GM12878 (cell line): ENCODE measurements around the gene DNAJC7. TPM values are rescaled to one million over a fixed set of nuclear protein-coding genes. Genes with fewer than 3 reads are reported as not detected.

Source experiments
- ATAC-seq: fragments of 200-7000 bp; cut with Tn5 transposase; 3 replicates; pipeline ENCODE4 v1.9.1; 2020; ENCODE audit warnings: mild to moderate bottlenecking, moderate library complexity
- BruUV-seq: library from RNA; stranded (reverse); fragments of 400-500 nt; replicated peaks from 2 replicates; lab custom pipeline; 2021; lab: Mats Ljungman, UMichigan
- CTCF ChIA-PET: fragments of 300-600 bp; sonication (Branson Sonifier 250); formaldehyde crosslinking; extraction: SDS; loops from one replicate; lab custom pipeline; 2021; ENCODE audit warnings: inconsistent platforms; lab: Yijun Ruan, JAX
- POLR2A ChIA-PET: fragments of 350-600 bp; formaldehyde crosslinking; extraction: SDS; loops from one replicate; lab custom pipeline; 2021; ENCODE audit warnings: inconsistent platforms; lab: Charles Lee
- RAD21 ChIA-PET: fragments of 300-600 bp; sonication (Branson Sonifier 250); formaldehyde crosslinking; loops from one replicate; lab custom pipeline; 2023; ENCODE audit warnings: antibody characterized with exemption; ENCODE audit not compliant: unreplicated experiment; lab: Charles Lee
- SMC1A ChIA-PET: fragments of 300-600 bp; sonication (Branson Sonifier 250); formaldehyde crosslinking; loops from one replicate; lab custom pipeline; 2023; ENCODE audit not compliant: unreplicated experiment, uncharacterized antibody; lab: Charles Lee
- DNase-seq: peaks from one replicate; pipeline ENCODE4 v3.0.0-alpha.2; 2011; ENCODE audit warnings: low read depth, low spot score
- FAIRE-seq: peaks from 3 replicates; lab custom pipeline; 2011; peaks lifted over from hg19 to GRCh38; lab: Jason Lieb, UNC
- H2AFZ ChIP-seq: 2 replicates; pipeline ENCODE4 v1.6.0; 2011; ENCODE audit warnings: low read depth, low read length, control low read depth; ENCODE audit not compliant: control insufficient read depth
- H3K27ac ChIP-seq: 2 replicates; pipeline ENCODE4 v1.5.1; 2011; ENCODE audit warnings: control low read depth; ENCODE audit not compliant: control insufficient read depth, insufficient read depth
- H3K27me3 ChIP-seq, 2 experiments: replicated peaks in 1 of 2; 2 replicates each; pipeline versions ENCODE4 v1.6.0 to v1.6.1; 2011; ENCODE audit warnings: low read length in 1 of 2; ENCODE audit not compliant: control insufficient read depth in 2 of 2, insufficient read depth in 2 of 2
- H3K36me3 ChIP-seq, 2 experiments: 2 replicates each; pipeline ENCODE4 v1.5.1; 2011; ENCODE audit warnings: low read length in 1 of 2; ENCODE audit not compliant: control insufficient read depth in 2 of 2, insufficient read depth in 2 of 2
- H3K4me1 ChIP-seq: 2 replicates; pipeline ENCODE4 v1.6.1; 2011; ENCODE audit warnings: mild to moderate bottlenecking, low read length, moderate library complexity, mixed read lengths; ENCODE audit not compliant: control insufficient read depth, insufficient read depth
- H3K4me2 ChIP-seq: 2 replicates; pipeline ENCODE4 v1.6.0; 2011; ENCODE audit warnings: control low read depth; ENCODE audit not compliant: control insufficient read depth, insufficient read depth
- H3K4me3 ChIP-seq: fragments of 200-600 bp; sonication (generic); 2 replicates; pipeline ENCODE4 v1.5.1; 2016
- H3K79me2 ChIP-seq: 2 replicates; pipeline ENCODE4 v1.6.0; 2011; ENCODE audit warnings: low read length; ENCODE audit not compliant: control insufficient read depth, insufficient read depth
- H3K9ac ChIP-seq: 2 replicates; pipeline ENCODE4 v1.8.0; 2011; ENCODE audit warnings: low read length, control low read depth, mixed read lengths; ENCODE audit not compliant: control insufficient read depth, insufficient read depth
- H3K9me3 ChIP-seq: replicated peaks from 3 replicates; pipeline ENCODE4 v1.5.1; 2011; ENCODE audit warnings: mild to moderate bottlenecking, low read length; ENCODE audit not compliant: control insufficient read depth, insufficient read depth
- H4K20me1 ChIP-seq: 2 replicates; pipeline ENCODE4 v1.6.0; 2011; ENCODE audit not compliant: control insufficient read depth, insufficient read depth
- ATF7 ChIP-seq: fragments of 450-650 bp; IDR thresholded peaks from 2 replicates; pipeline ENCODE4 v1.6.1; 2016; ENCODE audit warnings: low read depth, mild to moderate bottlenecking
- BHLHE40 ChIP-seq, 2 experiments: fragments of 450-650 bp in 1 of 2; IDR thresholded peaks; 2 replicates each; pipeline ENCODE4 v1.6.1; 2011 to 2017; ENCODE audit warnings: low read depth in 2 of 2, borderline replicate concordance in 1 of 2, improper control_type of control experiment in 1 of 2, low read length in 1 of 2, mild to moderate bottlenecking in 1 of 2
- BMI1 ChIP-seq: fragments of 450-650 bp; IDR thresholded peaks from 2 replicates; pipeline ENCODE4 v1.6.1; 2016; ENCODE audit warnings: mild to moderate bottlenecking, moderate library complexity, borderline replicate concordance
- DPF2 ChIP-seq: fragments of 450-650 bp; IDR thresholded peaks from 2 replicates; pipeline ENCODE4 v1.6.1; 2017; ENCODE audit warnings: mild to moderate bottlenecking
- ETV6 ChIP-seq, 2 experiments: fragments of 450-650 bp in 1 of 2; IDR thresholded peaks in 1 of 2; conservative IDR thresholded peaks in 1 of 2; 2 replicates each; pipeline ENCODE4 v1.6.1; 2014; ENCODE audit warnings: antibody characterized with exemption in 1 of 2, borderline replicate concordance in 1 of 2, low read depth in 1 of 2, mild to moderate bottlenecking in 1 of 2, moderate library complexity in 1 of 2
- FOS ChIP-seq: IDR thresholded peaks from 3 replicates; pipeline ENCODE4 v1.6.1; 2011; ENCODE audit warnings: borderline replicate concordance; ENCODE audit not compliant: insufficient read length; ENCODE audit errors: extremely low read depth
- HDGF ChIP-seq: fragments of 450-650 bp; IDR thresholded peaks from 2 replicates; pipeline ENCODE4 v1.6.1; 2016; ENCODE audit warnings: antibody characterized with exemption
- MXI1 ChIP-seq: fragments of 150-350 bp; IDR thresholded peaks from 2 replicates; pipeline ENCODE4 v1.6.1; 2011; ENCODE audit warnings: low read depth, mild to moderate bottlenecking, inconsistent platforms, low read length, improper control_type of control experiment
- NFYB ChIP-seq: IDR thresholded peaks from 2 replicates; pipeline ENCODE4 v1.6.1; 2011; ENCODE audit warnings: low read depth, mild to moderate bottlenecking, low read length, improper control_type of control experiment, moderate library complexity; ENCODE audit not compliant: insufficient read depth
- PAX8 ChIP-seq: fragments of 450-650 bp; IDR thresholded peaks from 2 replicates; pipeline ENCODE4 v1.6.1; 2017; ENCODE audit warnings: mild to moderate bottlenecking, moderate library complexity
- POLR2A ChIP-seq: IDR thresholded peaks from 2 replicates; pipeline ENCODE4 v1.6.1; 2011; ENCODE audit warnings: low read depth, mild to moderate bottlenecking, low read length
- RUNX3 ChIP-seq: IDR thresholded peaks from 2 replicates; pipeline ENCODE4 v1.6.1; 2012; ENCODE audit warnings: low read length, inconsistent platforms
- SKIL ChIP-seq: fragments of 450-650 bp; IDR thresholded peaks from 2 replicates; pipeline ENCODE4 v1.6.1; 2017; ENCODE audit warnings: mild to moderate bottlenecking, low read depth, inconsistent platforms; ENCODE audit not compliant: poor library complexity, severe bottlenecking
- SRF ChIP-seq, 2 experiments: IDR thresholded peaks; 2 replicates each; pipeline ENCODE4 v1.6.1; 2011; ENCODE audit warnings: low read depth in 2 of 2, low read length in 2 of 2, mild to moderate bottlenecking in 1 of 2, moderate library complexity in 1 of 2
- STAT3 ChIP-seq: IDR thresholded peaks from 2 replicates; pipeline ENCODE4 v1.6.1; 2011; ENCODE audit warnings: low read depth, low read length, improper control_type of control experiment
- ZBED1 ChIP-seq: IDR thresholded peaks from 2 replicates; pipeline ENCODE4 v1.6.1; 2016; ENCODE audit warnings: borderline replicate concordance
- WGBS: methylation state at CpG from one replicate; pipeline ENCODE4 v1.1.6; 2016; ENCODE audit warnings: low lambda C conversion rate; ENCODE audit not compliant: insufficient replicate concordance, insufficient coverage; ENCODE audit errors: missing lambda C conversion rate; 5-methylcytosine and 5-hydroxymethylcytosine counted together
- in situ Hi-C: fragments of 300-500 bp; cut with MboI; formaldehyde crosslinking; loops from 9 replicates; pipeline ENCODE4 v1.14.3; 2018; ENCODE audit warnings: mixed read lengths
- intact Hi-C: fragments of 100-400 bp; cut with micrococcal nuclease; formaldehyde crosslinking; loops from one replicate; pipeline ENCODE4 v1.14.2; 2022; ENCODE audit not compliant: unreplicated experiment
- polyA plus RNA-seq, 11 experiments: library from polyadenylated mRNA; depleted of rRNA in 4 of 11; unstranded in 6 of 11; stranded (reverse) in 5 of 11; fragments of >200 nt; fragmentation: Nextera tagmentation in 4 of 11; fragmentation: Illumina TruSeq in 1 of 11; extraction: Ambion mirVana in 4 of 11; extraction: Trizol in 1 of 11; gene quantifications; 1 replicate in 1 of 11; 2 replicates in 10 of 11; pipeline versions ENCODE4 v1.2.1 to v1.2.3, GENCODE V29; 2011 to 2016; ENCODE audit warnings: inconsistent platforms in 2 of 11, missing spikeins in 2 of 11, low read depth in 1 of 11
- total RNA-seq, 4 experiments: library from RNA; depleted of rRNA in 3 of 4; stranded (reverse); fragments of >200 nt in 3 of 4; fragmentation: Illumina TruSeq in 1 of 4; extraction: Trizol in 1 of 4; gene quantifications; 2 replicates each; pipeline versions ENCODE4 v1.2.1 to v1.2.3, GENCODE V29; 2013 to 2021
- TF ChIP-seq, protein P1 (sequence below): IDR thresholded peaks from 2 replicates; pipeline ENCODE4 v1.6.1; 2012; ENCODE audit warnings: low read depth, low read length, improper control_type of control experiment
- TF ChIP-seq, protein P2 (sequence below): fragments of 450-650 bp; IDR thresholded peaks from 2 replicates; pipeline ENCODE4 v1.6.1; 2018; ENCODE audit warnings: borderline replicate concordance, mild to moderate bottlenecking; ENCODE audit not compliant: partially characterized antibody

Gene DNAJC7
- total and polyA plus RNA-seq, 10 of the 15 experiments (the other 5 are each of a cell fraction or from before 2014, with no cell fraction given) = 60.1 to 173 (median 94.9) TPM

- no peak overlapping the region for H3K27ac ChIP-seq
- intact Hi-C loops = no loop called here
- H3K79me2 ChIP-seq = peaks cover 63% of the 10 kb centered on the region
- H4K20me1 ChIP-seq = no peaks in the 10 kb centered on the region; the same call in 1 of the 2 replicates
- H2AFZ ChIP-seq = no peak overlapping the region
- ATAC-seq = no peak
- TF ChIP-seq, protein P1, sequence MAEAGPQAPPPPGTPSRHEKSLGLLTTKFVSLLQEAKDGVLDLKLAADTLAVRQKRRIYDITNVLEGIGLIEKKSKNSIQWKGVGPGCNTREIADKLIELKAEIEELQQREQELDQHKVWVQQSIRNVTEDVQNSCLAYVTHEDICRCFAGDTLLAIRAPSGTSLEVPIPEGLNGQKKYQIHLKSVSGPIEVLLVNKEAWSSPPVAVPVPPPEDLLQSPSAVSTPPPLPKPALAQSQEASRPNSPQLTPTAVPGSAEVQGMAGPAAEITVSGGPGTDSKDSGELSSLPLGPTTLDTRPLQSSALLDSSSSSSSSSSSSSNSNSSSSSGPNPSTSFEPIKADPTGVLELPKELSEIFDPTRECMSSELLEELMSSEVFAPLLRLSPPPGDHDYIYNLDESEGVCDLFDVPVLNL = no peak
- TF ChIP-seq RUNX3 = no peak
- TF ChIP-seq STAT3 = no peak
- TF ChIP-seq NFYB = no peak
- TF ChIP-seq ATF7 = no peak
- TF ChIP-seq MXI1 = no peak
- TF ChIP-seq DPF2 = no peak
- TF ChIP-seq, protein P2, sequence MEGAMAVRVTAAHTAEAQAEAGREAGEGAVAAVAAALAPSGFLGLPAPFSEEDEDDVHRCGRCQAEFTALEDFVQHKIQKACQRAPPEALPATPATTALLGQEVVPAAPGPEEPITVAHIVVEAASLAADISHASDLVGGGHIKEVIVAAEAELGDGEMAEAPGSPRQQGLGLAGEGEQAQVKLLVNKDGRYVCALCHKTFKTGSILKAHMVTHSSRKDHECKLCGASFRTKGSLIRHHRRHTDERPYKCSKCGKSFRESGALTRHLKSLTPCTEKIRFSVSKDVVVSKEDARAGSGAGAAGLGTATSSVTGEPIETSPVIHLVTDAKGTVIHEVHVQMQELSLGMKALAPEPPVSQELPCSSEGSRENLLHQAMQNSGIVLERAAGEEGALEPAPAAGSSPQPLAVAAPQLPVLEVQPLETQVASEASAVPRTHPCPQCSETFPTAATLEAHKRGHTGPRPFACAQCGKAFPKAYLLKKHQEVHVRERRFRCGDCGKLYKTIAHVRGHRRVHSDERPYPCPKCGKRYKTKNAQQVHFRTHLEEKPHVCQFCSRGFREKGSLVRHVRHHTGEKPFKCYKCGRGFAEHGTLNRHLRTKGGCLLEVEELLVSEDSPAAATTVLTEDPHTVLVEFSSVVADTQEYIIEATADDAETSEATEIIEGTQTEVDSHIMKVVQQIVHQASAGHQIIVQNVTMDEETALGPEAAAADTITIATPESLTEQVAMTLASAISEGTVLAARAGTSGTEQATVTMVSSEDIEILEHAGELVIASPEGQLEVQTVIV = no peak
- TF ChIP-seq BMI1 = no peak
- no peak for TF ChIP-seq BHLHE40 (IDR thresholded peaks at IDR 0.05; ENCODE audit: borderline replicate concordance in 1 of 2, low read depth in 2 of 2, low read length in 1 of 2)
- no peak for TF ChIP-seq SRF (IDR thresholded peaks at IDR 0.05; ENCODE audit: low read depth in 2 of 2, low read length in 2 of 2)
- TF ChIP-seq PAX8 = no peak
- no peak for TF ChIP-seq POLR2A
- TF ChIP-seq SKIL = no peak
- no peak for TF ChIP-seq ZBED1
- TF ChIP-seq FOS = no peak
- TF ChIP-seq HDGF = no peak
- no peak for TF ChIP-seq ETV6 (conservative IDR thresholded peaks at IDR 0.05 in 1 of 2, IDR thresholded peaks at IDR 0.05 in 1 of 2; ENCODE audit: borderline replicate concordance in 1 of 2, low read depth in 1 of 2)
- TF ChIP-seq, all 136 proteins: peak for 0
- Histone ChIP-seq H3K4me3 (no peak overlapping the region), H3K4me2 (no peak overlapping the region), H3K36me3 (peaks cover 6 to 35% of the 10 kb centered on the region in 2 experiments), H3K27me3 (no peaks in the 10 kb centered on the region), H3K9ac (no peak overlapping the region), H3K9me3 (no peaks in the 10 kb centered on the region), H3K4me1 (no peaks in the 10 kb centered on the region)
- ChIA-PET CTCF (interaction anchor here (1.2 to 1.9 kb wide), 4 partner anchors 13 to 113 kb away, joined by 3 to 7 read pairs (median 4); partner anchors contain the start of genes CNP, DNAJC7 and NKIRAS2), POLR2A (interaction anchor here (1.4 kb wide), 1 partner anchor 14 kb away, joined by 3 read pairs; no protein-coding TSS in a partner anchor), SMC1A (interaction anchor here (0.9 to 1.0 kb wide), 2 partner anchors 11 to 12 kb away, joined by 3 read pairs; partner anchors contain the start of gene DNAJC7), RAD21 (no interaction called here)
- BruUV-seq = TSS peak; percentile 41
- no peak for DNase-seq
- in situ Hi-C loops = loop anchor here (25.0 kb wide), 1 partner anchor 1207 kb away; the partner anchor contains the start of gene TMEM106A
- FAIRE-seq = no peak
- 100% methylated on average over 1 of the region's 1 CpG for WGBS
Observed at GRCh38 chr17:42005166-42005565, 12.1 kb downstream of the DNAJC7 start.
